ENCODE data around the gene KLHL8. TPM values are rescaled to one million over a fixed set of nuclear protein-coding genes. Genes with fewer than 3 reads are reported as not detected.

Gene KLHL8
- total RNA-seq, 2 donors from 2014 or later, result 4.9 to 12.2 TPM

- H3K27me3 ChIP-seq (replicated peaks; ENCODE audit: insufficient read depth), result no peaks in the 10 kb centered on the region
- DNase-seq (ENCODE audit: low spot score), result no peak
- no peaks in the 10 kb centered on the region for H3K36me3 ChIP-seq
- no peak overlapping the region for H3K4me3 ChIP-seq
- ATAC-seq (ENCODE audit: insufficient number of reproducible peaks, low FRiP score, low read depth), result no peak
- TF ChIP-seq CTCF (IDR thresholded peaks at IDR 0.05), result no peak
- no peaks in the 10 kb centered on the region for H3K4me1 ChIP-seq (ENCODE audit: control insufficient read depth in 1 of 2, low read depth in 2 of 2)
- no peaks in the 10 kb centered on the region for H3K9me3 ChIP-seq
- no peak overlapping the region for H3K27ac ChIP-seq
Observed at GRCh38 chr4:87250294-87250693, 29.9 kb upstream of the KLHL8 start.

GRCh38 chr4:87249332-87250019, 29.1 kb upstream of the KLHL8 start:
- no peaks in the 10 kb centered on the region for H3K9me3 ChIP-seq
- H3K4me1 ChIP-seq (ENCODE audit: control insufficient read depth in 1 of 2, low read depth in 2 of 2), result no peaks in the 10 kb centered on the region
- no peak overlapping the region for H3K27ac ChIP-seq
- DNase-seq (ENCODE audit: low spot score) (no peak), ATAC-seq (ENCODE audit: insufficient number of reproducible peaks, low FRiP score, low read depth) (no peak)
- H3K36me3 ChIP-seq, result no peaks in the 10 kb centered on the region
- no peak for TF ChIP-seq CTCF (IDR thresholded peaks at IDR 0.05)
- no peak overlapping the region for H3K4me3 ChIP-seq
- no peaks in the 10 kb centered on the region for H3K27me3 ChIP-seq (replicated peaks; ENCODE audit: insufficient read depth)

GRCh38 chr4:87243426-87244053, 23.1 kb upstream of the KLHL8 start:
- Histone ChIP-seq H3K36me3 (no peaks in the 10 kb centered on the region), H3K4me3 (no peak overlapping the region), H3K27ac (no peak overlapping the region), H3K9me3 (peaks cover 15% of the 10 kb centered on the region), H3K4me1 (ENCODE audit: control insufficient read depth in 1 of 2, low read depth in 2 of 2) (peaks cover 0 to 5% of the 10 kb centered on the region in 2 donors), H3K27me3 (replicated peaks; ENCODE audit: insufficient read depth) (no peaks in the 10 kb centered on the region)
- no peak for TF ChIP-seq CTCF (IDR thresholded peaks at IDR 0.05)
- ATAC-seq (ENCODE audit: insufficient number of reproducible peaks, low FRiP score, low read depth) (no peak), DNase-seq (ENCODE audit: low spot score) (no peak)

GRCh38 chr4:87241336-87241735, 20.9 kb upstream of the KLHL8 start:
- peaks cover 15% of the 10 kb centered on the region for H3K9me3 ChIP-seq
- ATAC-seq (ENCODE audit: insufficient number of reproducible peaks, low FRiP score, low read depth) (no peak), DNase-seq (ENCODE audit: low spot score) (no peak)
- H3K36me3 ChIP-seq, result no peaks in the 10 kb centered on the region
- TF ChIP-seq CTCF (IDR thresholded peaks at IDR 0.05), result no peak
- peaks cover 0 to 5% of the 10 kb centered on the region in 2 donors for H3K4me1 ChIP-seq (ENCODE audit: control insufficient read depth in 1 of 2, low read depth in 2 of 2)
- no peaks in the 10 kb centered on the region for H3K27me3 ChIP-seq (replicated peaks; ENCODE audit: insufficient read depth)
- no peak overlapping the region for H3K4me3 ChIP-seq
- no peak overlapping the region for H3K27ac ChIP-seq

GRCh38 chr4:87240341-87240740, 19.9 kb upstream of the KLHL8 start:
- Histone ChIP-seq H3K36me3 (no peaks in the 10 kb centered on the region), H3K27ac (no peak overlapping the region), H3K9me3 (peaks cover 15% of the 10 kb centered on the region), H3K4me3 (no peak overlapping the region), H3K27me3 (replicated peaks; ENCODE audit: insufficient read depth) (no peaks in the 10 kb centered on the region), H3K4me1 (ENCODE audit: control insufficient read depth in 1 of 2, low read depth in 2 of 2) (peaks cover 0 to 5% of the 10 kb centered on the region in 2 donors)
- TF ChIP-seq CTCF (IDR thresholded peaks at IDR 0.05), result no peak
- ATAC-seq (ENCODE audit: insufficient number of reproducible peaks, low FRiP score, low read depth), result no peak
- no peak for DNase-seq (ENCODE audit: low spot score)
